ENCODE data around the gene THSD8. TPM values are rescaled to one million over a fixed set of nuclear protein-coding genes. Genes with fewer than 3 reads are reported as not detected.

THSD8 gene
- total RNA-seq, 1 experiment from 2014 or later = 14.0 TPM

GRCh38 chr19:12789098-12789903 is 12.6 kb upstream of the THSD8 start:
- H3K27me3 Mint-ChIP-seq (ENCODE audit: unreplicated experiment) = no peaks in the 10 kb centered on the region
- CTCF ChIA-PET = interaction anchor here (0.8 kb wide), 1 partner anchor 11 kb away, joined by 5 read pairs; no protein-coding TSS in a partner anchor
- peak overlapping the region; percentile 98 for H3K27ac Mint-ChIP-seq (ENCODE audit: unreplicated experiment)
- H3K9me3 Mint-ChIP-seq (ENCODE audit: low read depth, unreplicated experiment) = no peaks in the 10 kb centered on the region
- H3K4me3 Mint-ChIP-seq (ENCODE audit: low read depth, unreplicated experiment) = peak overlapping the region; percentile 86
- BruUV-seq (replicated peaks) = no TSS peak
- H3K4me1 Mint-ChIP-seq (ENCODE audit: low read depth, unreplicated experiment) = peaks cover 24% of the 10 kb centered on the region
- no peak for TF ChIP-seq CTCF (IDR thresholded peaks at IDR 0.05; ENCODE audit: unreplicated experiment)
- H3K36me3 Mint-ChIP-seq (ENCODE audit: insufficient read depth, unreplicated experiment) = peaks cover 56% of the 10 kb centered on the region
- DNase-seq = no peak
- intact Hi-C loops (cut with micrococcal nuclease; ENCODE audit: unreplicated experiment) = no loop called here

- Mint-ChIP-seq H3K27ac (ENCODE audit: unreplicated experiment) (peak overlapping the region; percentile 98), H3K4me1 (ENCODE audit: low read depth, unreplicated experiment) (peaks cover 24% of the 10 kb centered on the region), H3K4me3 (ENCODE audit: low read depth, unreplicated experiment) (peak overlapping the region; percentile 86), H3K27me3 (ENCODE audit: unreplicated experiment) (no peaks in the 10 kb centered on the region), H3K36me3 (ENCODE audit: insufficient read depth, unreplicated experiment) (peaks cover 64% of the 10 kb centered on the region), H3K9me3 (ENCODE audit: low read depth, unreplicated experiment) (no peaks in the 10 kb centered on the region)
- DNase-seq = peak; percentile 95
- no peak for TF ChIP-seq CTCF (IDR thresholded peaks at IDR 0.05; ENCODE audit: unreplicated experiment)
- intact Hi-C loops (cut with micrococcal nuclease; ENCODE audit: unreplicated experiment) = no loop called here
- BruUV-seq (replicated peaks) = no TSS peak
- CTCF ChIA-PET = no interaction called here
These were observed 11.8 kb upstream of the THSD8 start for GRCh38 chr19:12789904-12790619.

GRCh38 chr19:12790628-12791344 is 11.1 kb upstream of the THSD8 start:
- Mint-ChIP-seq H3K27ac (ENCODE audit: unreplicated experiment) (peak overlapping the region; percentile 98), H3K4me1 (ENCODE audit: low read depth, unreplicated experiment) (peaks cover 28% of the 10 kb centered on the region), H3K4me3 (ENCODE audit: low read depth, unreplicated experiment) (peak overlapping the region; percentile 86), H3K9me3 (ENCODE audit: low read depth, unreplicated experiment) (no peaks in the 10 kb centered on the region), H3K36me3 (ENCODE audit: insufficient read depth, unreplicated experiment) (peaks cover 67% of the 10 kb centered on the region), H3K27me3 (ENCODE audit: unreplicated experiment) (no peaks in the 10 kb centered on the region)
- TF ChIP-seq CTCF (IDR thresholded peaks at IDR 0.05; ENCODE audit: unreplicated experiment) = no peak
- CTCF ChIA-PET = interaction anchor here (3.0 kb wide), 1 partner anchor 13 kb away, joined by 17 read pairs; no protein-coding TSS in a partner anchor
- no peak for DNase-seq
- BruUV-seq (replicated peaks) = no TSS peak
- intact Hi-C loops (cut with micrococcal nuclease; ENCODE audit: unreplicated experiment) = no loop called here

GRCh38 chr19:12791345-12792050 is 10.4 kb upstream of the THSD8 start, which contains the start of gene JUNB:
JUNB (plus strand) TSS chr19:12791486; CDS start chr19:12791772, 286 bp downstream.
- H3K4me3 Mint-ChIP-seq (ENCODE audit: low read depth, unreplicated experiment) = peak within 1 kb of the TSS; percentile 86
- CTCF ChIA-PET = interaction anchor here (0.7 to 3.0 kb wide), 2 partner anchors 13 to 1267 kb away, joined by 3 to 17 read pairs; no protein-coding TSS in a partner anchor
- peak; percentile 95 for DNase-seq
- intact Hi-C loops (cut with micrococcal nuclease; ENCODE audit: unreplicated experiment) = no loop called here
- H3K9me3 Mint-ChIP-seq (ENCODE audit: low read depth, unreplicated experiment) = no peaks in the 10 kb centered on the region
- peak within 1 kb of the TSS; percentile 98 for H3K27ac Mint-ChIP-seq (ENCODE audit: unreplicated experiment)
- no peaks in the 10 kb centered on the region for H3K27me3 Mint-ChIP-seq (ENCODE audit: unreplicated experiment)
- no TSS peak for BruUV-seq (replicated peaks)
- no peak for TF ChIP-seq CTCF (IDR thresholded peaks at IDR 0.05; ENCODE audit: unreplicated experiment)
- H3K36me3 Mint-ChIP-seq (ENCODE audit: insufficient read depth, unreplicated experiment) = peaks cover 73% of the 10 kb centered on the region
- peaks cover 35% of the 10 kb centered on the region for H3K4me1 Mint-ChIP-seq (ENCODE audit: low read depth, unreplicated experiment)

Measured in Calu3 (cell line).